GM21723 (cell line): ENCODE results near the gene FNTB.

Experiments used
- ATAC-seq: cut with Tn5 transposase; IDR thresholded peaks from one replicate; pipeline ENCODE4 v1.9.1; 2021; ENCODE audit warnings: mild to moderate bottlenecking, moderate library complexity; ENCODE audit not compliant: unreplicated experiment

Gene FNTB

GRCh38 chr14:64986648-64987437, at the start of gene FNTB:
Gene FNTB (plus strand): TSS chr14:64986895. CDS start chr14:64986954, 59 bp downstream.
- peak; percentile 92 for ATAC-seq

- ATAC-seq = no peak
Observed at GRCh38 chr14:64937171-64937820, 49.4 kb upstream of the FNTB start.

GRCh38 chr14:64937821-64938193, 48.9 kb upstream of the FNTB start:
- ATAC-seq = no peak

GRCh38 chr14:64938972-64939816, 47.5 kb upstream of the FNTB start:
- no peak for ATAC-seq

GRCh38 chr14:64939817-64940190, 46.9 kb upstream of the FNTB start:
- no peak for ATAC-seq

- no peak for ATAC-seq
Observed at GRCh38 chr14:64940336-64940910, 46.3 kb upstream of the FNTB start.

- no peak for ATAC-seq
Observed at GRCh38 chr14:64942531-64943111, 44.1 kb upstream of the FNTB start, which contains the start of gene GPX2. Gene GPX2 (minus strand): TSS chr14:64942745. CDS start chr14:64942726, 19 bp downstream.

- no peak for ATAC-seq
Observed at GRCh38 chr14:64943556-64943955, 43.1 kb upstream of the FNTB start.

GRCh38 chr14:64944041-64944440, 42.7 kb upstream of the FNTB start:
- no peak for ATAC-seq

GRCh38 chr14:64944861-64945260, 41.8 kb upstream of the FNTB start:
- no peak for ATAC-seq

- ATAC-seq = no peak
Observed at GRCh38 chr14:64945431-64946178, 41.1 kb upstream of the FNTB start.

- no peak for ATAC-seq
Observed at GRCh38 chr14:64946310-64947045, 40.2 kb upstream of the FNTB start.

GRCh38 chr14:64947710-64948611, 38.7 kb upstream of the FNTB start:
- no peak for ATAC-seq

- no peak for ATAC-seq
Observed at GRCh38 chr14:64948612-64949210, 38.0 kb upstream of the FNTB start.

GRCh38 chr14:64950889-64951288, 35.8 kb upstream of the FNTB start:
- no peak for ATAC-seq

- no peak for ATAC-seq
Observed at GRCh38 chr14:64951291-64951690, 35.4 kb upstream of the FNTB start.

- no peak for ATAC-seq
Observed at GRCh38 chr14:64951724-64952123, 35.0 kb upstream of the FNTB start.
